Progenitor cell of endocrine pancreas (in vitro differentiated cells): Measurements from ENCODE around the gene APBB2. TPM values are rescaled to one million over a fixed set of nuclear protein-coding genes. Genes with fewer than 3 reads are reported as not detected.

ENCODE experiments used
- DNase-seq: peaks from one replicate; pipeline ENCODE4 v3.0.0; 2021; ENCODE audit warnings: low spot score; ENCODE audit not compliant: unreplicated experiment
- H3K27ac Mint-ChIP-seq: 2 replicates; pipeline ENCODE4 v1.8.0; 2021; ENCODE audit warnings: mild to moderate bottlenecking, moderate library complexity, mixed read lengths
- H3K27me3 Mint-ChIP-seq: 2 replicates; pipeline ENCODE4 v1.8.0; 2021; ENCODE audit warnings: mixed read lengths
- H3K36me3 Mint-ChIP-seq: 2 replicates; pipeline ENCODE4 v1.8.0; 2022; ENCODE audit warnings: mixed read lengths; ENCODE audit not compliant: insufficient read depth
- H3K4me1 Mint-ChIP-seq: 2 replicates; pipeline ENCODE4 v1.8.0; 2021; ENCODE audit warnings: low read depth, mixed read lengths
- H3K4me3 Mint-ChIP-seq: 2 replicates; pipeline ENCODE4 v1.8.0; 2021; ENCODE audit warnings: low read depth, mild to moderate bottlenecking, moderate library complexity, mixed read lengths
- H3K9me3 Mint-ChIP-seq: 2 replicates; pipeline ENCODE4 v1.8.0; 2021; ENCODE audit warnings: low read depth, mixed read lengths
- total RNA-seq: library from RNA; stranded (reverse); gene quantifications from 2 replicates; pipeline ENCODE4 v1.2.1, GENCODE V29; 2021
- TF ChIP-seq, protein P1 (sequence below): fragments of 200-600 bp; sonication (generic); IDR thresholded peaks from one replicate; pipeline ENCODE4 v1.5.0; 2021; ENCODE audit warnings: antibody characterized with exemption, mild to moderate bottlenecking; ENCODE audit not compliant: unreplicated experiment

Gene APBB2
- total RNA-seq, 1 donor from 2014 or later: 61.7 TPM

- Mint-ChIP-seq H3K9me3 (no peaks in the 10 kb centered on the region), H3K36me3 (no peaks in the 10 kb centered on the region), H3K27me3 (no peaks in the 10 kb centered on the region), H3K4me3 (no peak overlapping the region), H3K4me1 (peaks cover 11% of the 10 kb centered on the region), H3K27ac (no peak overlapping the region)
- no peak for DNase-seq
- TF ChIP-seq, protein P1, sequence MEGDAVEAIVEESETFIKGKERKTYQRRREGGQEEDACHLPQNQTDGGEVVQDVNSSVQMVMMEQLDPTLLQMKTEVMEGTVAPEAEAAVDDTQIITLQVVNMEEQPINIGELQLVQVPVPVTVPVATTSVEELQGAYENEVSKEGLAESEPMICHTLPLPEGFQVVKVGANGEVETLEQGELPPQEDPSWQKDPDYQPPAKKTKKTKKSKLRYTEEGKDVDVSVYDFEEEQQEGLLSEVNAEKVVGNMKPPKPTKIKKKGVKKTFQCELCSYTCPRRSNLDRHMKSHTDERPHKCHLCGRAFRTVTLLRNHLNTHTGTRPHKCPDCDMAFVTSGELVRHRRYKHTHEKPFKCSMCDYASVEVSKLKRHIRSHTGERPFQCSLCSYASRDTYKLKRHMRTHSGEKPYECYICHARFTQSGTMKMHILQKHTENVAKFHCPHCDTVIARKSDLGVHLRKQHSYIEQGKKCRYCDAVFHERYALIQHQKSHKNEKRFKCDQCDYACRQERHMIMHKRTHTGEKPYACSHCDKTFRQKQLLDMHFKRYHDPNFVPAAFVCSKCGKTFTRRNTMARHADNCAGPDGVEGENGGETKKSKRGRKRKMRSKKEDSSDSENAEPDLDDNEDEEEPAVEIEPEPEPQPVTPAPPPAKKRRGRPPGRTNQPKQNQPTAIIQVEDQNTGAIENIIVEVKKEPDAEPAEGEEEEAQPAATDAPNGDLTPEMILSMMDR: no peak
Observed at GRCh38 chr4:41221850-41222645, 7.7 kb upstream of the APBB2 start.

DNA sequence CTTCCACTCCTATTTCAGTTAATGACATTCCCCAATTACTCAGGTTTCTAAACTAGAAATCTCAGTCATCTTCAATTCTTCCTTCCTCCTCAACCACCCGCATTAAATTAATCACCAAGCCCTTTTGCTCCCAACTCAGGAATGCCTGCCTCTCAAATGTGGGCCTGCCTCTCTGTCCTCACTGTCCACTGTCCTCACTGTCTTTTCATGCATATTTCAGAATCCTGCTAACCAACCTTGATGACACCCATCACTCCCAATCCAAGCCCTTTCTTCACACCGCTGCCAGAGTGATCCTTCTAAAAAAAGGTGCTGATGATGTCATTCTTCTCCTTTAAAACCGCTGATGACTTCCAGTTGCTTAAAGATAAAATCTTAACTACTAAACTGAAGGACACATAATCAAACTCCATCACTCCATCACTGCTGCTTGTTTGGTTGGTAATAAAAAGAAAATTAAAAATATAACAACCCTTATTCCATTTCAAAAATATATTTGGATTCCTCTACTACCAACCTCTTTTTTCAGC, 5.1 kb upstream of the APBB2 start:
- Mint-ChIP-seq H3K27ac (no peak overlapping the region), H3K36me3 (no peaks in the 10 kb centered on the region), H3K9me3 (no peaks in the 10 kb centered on the region), H3K4me3 (no peak overlapping the region), H3K27me3 (no peaks in the 10 kb centered on the region), H3K4me1 (peaks cover 29% of the 10 kb centered on the region)
- TF ChIP-seq, protein P1: no peak
- no peak for DNase-seq

DNA sequence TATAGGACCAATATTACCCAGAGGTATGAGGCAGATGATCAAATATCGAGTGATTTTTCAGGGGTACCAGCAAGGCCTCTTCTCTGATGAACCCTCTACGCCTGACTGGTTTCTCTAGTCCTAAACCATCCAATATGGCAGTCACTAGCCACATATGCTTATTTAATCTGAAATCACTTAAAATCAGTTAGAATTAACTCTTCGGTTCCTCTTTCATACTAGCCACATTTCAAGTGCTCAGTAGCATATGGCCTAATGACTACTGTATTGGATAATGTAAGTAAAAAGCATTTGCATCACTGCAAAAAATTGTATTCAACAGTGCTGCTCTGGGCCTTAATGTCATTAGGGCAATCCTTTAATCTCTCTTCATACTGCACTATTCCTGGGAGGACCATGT, 4.4 kb upstream of the APBB2 start:
- no peak overlapping the region for H3K4me3 Mint-ChIP-seq
- H3K9me3 Mint-ChIP-seq: no peaks in the 10 kb centered on the region
- no peaks in the 10 kb centered on the region for H3K36me3 Mint-ChIP-seq
- TF ChIP-seq, protein P1: no peak
- no peak for DNase-seq
- peaks cover 29% of the 10 kb centered on the region for H3K4me1 Mint-ChIP-seq
- H3K27me3 Mint-ChIP-seq: no peaks in the 10 kb centered on the region
- H3K27ac Mint-ChIP-seq: no peak overlapping the region

DNA sequence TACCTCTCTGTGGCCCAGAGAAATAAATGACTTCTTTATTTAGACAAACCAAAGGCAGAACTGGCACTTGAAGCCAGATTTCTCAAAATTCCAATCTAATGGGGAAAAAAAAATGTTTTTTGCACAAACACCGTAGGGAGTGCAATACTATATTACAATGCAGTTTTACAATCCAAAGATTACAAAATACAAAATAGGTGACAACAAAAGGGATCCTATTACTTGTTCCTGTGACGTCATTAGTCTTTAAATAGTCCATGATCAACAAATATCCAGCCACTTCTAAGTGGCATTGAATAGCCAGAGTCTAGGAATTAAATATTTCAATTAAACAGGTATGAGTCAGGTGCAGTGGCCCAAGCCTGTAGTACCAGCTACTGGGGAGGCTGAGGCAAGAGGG, 3.0 kb upstream of the APBB2 start:
- no peaks in the 10 kb centered on the region for H3K9me3 Mint-ChIP-seq
- no peaks in the 10 kb centered on the region for H3K36me3 Mint-ChIP-seq
- H3K27me3 Mint-ChIP-seq: peaks cover 3% of the 10 kb centered on the region
- TF ChIP-seq, protein P1: no peak
- H3K4me1 Mint-ChIP-seq: peaks cover 33% of the 10 kb centered on the region
- DNase-seq: no peak
- H3K27ac Mint-ChIP-seq: peak overlapping the region; percentile 98
- peak overlapping the region; percentile 85 for H3K4me3 Mint-ChIP-seq

- no peak for DNase-seq
- Mint-ChIP-seq H3K4me3 (peak overlapping the region; percentile 85), H3K27ac (peak overlapping the region; percentile 98), H3K36me3 (no peaks in the 10 kb centered on the region), H3K27me3 (peaks cover 3% of the 10 kb centered on the region), H3K4me1 (peaks cover 33% of the 10 kb centered on the region), H3K9me3 (no peaks in the 10 kb centered on the region)
- TF ChIP-seq, protein P1: no peak
Observed at GRCh38 chr4:41217020-41217333, 2.6 kb upstream of the APBB2 start.
